HG02763 (cell line): ENCODE measurements around the gene DLG2.
"Not testable (repeated sequence)": the region's sequence is repeated elsewhere in the genome, so short reads cannot be mapped to it uniquely, and the experiment has no call there.

Experiments
- ATAC-seq: cut with Tn5 transposase; IDR thresholded peaks from one replicate; pipeline ENCODE4 v1.9.1; 2021; ENCODE audit warnings: mild to moderate bottlenecking, moderate library complexity; ENCODE audit not compliant: unreplicated experiment

DLG2 gene

GRCh38 chr11:85475660-85476517, 151.3 kb downstream of the DLG2 start:
- no peak for ATAC-seq

DNA sequence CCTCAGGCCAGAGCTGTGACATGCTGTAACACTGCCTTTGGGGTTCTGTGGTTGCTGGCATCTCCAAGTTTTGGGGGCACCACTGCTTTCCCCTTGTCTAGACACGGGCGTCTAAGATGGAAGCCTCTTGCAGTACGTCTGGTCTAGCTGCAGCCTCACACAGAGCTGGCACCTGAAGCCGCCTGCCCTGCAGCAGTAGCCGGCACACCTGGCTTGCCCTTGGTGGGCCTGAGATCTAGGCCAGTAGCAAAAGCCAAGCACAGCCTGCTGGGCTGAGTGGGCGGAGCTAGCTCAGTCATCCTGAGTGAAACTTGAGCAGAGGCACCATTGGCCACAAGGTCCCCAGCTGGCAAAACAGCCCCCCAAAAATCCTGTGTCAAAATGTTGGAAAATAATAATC, 154.2 kb downstream of the DLG2 start:
- ATAC-seq: no peak

DNA sequence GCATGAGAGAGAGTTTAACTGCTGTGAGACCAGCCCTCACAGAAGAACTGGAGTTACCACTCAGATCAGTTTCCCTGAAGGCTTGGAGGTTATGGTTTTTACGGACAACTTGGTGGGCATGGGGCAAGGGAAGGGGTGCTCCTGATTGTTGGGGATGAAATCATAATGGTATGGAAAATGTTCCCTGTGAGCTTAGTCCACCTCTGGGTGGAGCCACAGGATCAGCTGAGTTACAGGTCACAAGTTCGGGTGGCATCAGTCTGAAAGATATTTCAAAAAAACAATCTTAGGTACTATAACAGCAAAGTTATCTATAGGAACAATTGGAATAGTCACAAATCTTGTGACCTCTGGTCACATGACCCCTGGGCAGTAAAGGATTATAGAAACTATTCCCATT, 162.9 kb downstream of the DLG2 start:
- no peak for ATAC-seq

DNA sequence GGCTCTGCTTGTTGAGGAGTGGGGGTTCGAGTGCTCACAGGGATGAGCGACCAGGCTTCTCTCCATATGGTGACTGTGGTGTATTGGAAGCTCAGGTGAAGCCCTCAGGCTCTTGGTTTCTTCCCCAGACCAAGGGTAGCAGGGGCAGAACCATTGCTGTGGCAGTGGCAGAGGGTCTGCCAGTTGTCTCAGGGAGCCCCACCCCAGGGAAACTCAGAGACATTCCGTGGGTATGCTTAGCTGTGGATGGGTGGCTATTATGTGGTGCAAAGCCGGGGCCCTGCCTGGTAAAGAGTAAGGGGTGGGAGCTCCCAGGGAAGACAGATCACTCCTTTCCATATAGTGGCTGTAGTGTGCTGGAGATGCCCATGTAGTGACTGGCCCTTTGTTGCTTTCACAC, 167.8 kb downstream of the DLG2 start:
- ATAC-seq: no peak

DNA sequence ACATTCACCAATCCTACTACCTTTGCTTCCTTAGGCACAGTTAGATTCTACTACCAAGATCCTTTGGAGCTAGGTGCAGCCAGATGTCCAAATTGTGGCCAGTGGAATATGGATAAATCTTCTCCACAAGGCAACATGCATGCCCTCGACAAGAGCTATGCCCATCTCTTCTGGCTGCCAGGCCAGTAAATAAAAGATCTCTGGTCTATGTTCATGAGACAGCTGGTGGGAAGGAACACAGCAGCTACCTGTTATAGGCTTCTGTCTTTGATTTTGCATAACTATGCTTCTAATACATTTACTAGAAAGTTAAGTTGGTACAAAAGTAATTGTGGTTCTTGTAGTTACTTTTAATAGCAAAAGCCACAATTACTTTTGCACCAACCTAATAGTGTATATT, 182.7 kb downstream of the DLG2 start:
- ATAC-seq: no peak

GRCh38 chr11:85440273-85440672, 186.9 kb downstream of the DLG2 start:
- ATAC-seq: no peak

DNA sequence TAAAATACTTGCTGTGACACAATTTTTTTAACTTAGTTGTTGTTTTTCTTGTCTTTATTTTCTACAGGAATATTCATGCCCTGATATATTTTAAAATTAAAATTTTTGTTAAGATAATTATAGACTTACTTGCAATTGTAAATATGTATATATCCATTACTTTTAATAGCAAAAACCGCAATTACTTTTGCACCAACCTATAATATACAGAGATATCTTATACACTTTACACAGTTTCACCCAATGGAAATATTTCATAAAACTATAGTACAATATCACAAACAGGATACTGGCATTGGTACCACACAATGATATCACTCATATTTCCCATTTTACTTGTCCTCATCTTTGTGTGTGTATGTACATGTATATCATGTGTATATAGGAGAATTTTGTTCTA, 188.8 kb downstream of the DLG2 start:
- ATAC-seq: no peak

DNA sequence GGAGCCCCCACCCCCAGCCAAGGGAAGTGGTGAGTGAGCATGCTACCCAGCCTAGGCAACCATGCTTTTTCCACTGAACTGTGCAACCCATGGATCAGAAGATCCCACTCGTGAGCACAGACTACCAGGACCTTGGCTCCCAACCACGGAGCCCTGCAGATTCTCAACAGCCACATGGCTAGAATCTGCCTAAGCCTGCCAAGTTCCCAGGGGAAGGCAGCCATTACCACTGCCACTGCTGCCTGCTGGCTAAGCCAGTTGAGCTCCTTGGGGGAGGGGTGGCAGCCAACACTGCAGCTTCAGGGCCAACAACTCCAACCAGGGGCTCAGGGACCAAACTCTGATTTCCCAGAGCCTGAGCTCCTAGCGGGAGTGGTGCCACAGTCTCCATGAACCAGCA, 195.8 kb downstream of the DLG2 start:
- ATAC-seq: no peak

- ATAC-seq: no peak
Measured at GRCh38 chr11:85423794-85424193, 203.3 kb downstream of the DLG2 start.

DNA sequence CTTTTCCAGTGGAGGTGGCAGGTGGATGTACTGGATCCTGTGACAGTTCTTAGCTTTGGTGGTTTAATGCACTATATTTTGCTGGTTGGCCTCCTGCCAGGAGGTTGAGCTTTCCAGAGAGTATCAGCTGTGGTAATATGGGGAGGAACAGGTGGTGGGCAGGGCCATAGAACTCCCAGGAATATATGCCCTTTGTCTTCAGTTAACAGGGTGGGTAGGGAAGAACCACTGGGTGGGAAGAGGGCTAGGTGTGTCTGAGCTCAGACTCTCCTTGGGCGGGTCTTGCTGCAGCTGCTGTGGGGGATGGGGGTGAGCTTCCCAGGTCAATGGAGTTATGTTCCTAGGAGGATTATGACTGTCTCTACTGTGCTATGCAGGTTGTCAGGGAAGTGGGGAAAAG, 203.8 kb downstream of the DLG2 start:
- no peak for ATAC-seq

- no peak for ATAC-seq
Measured at GRCh38 chr11:85414175-85414574, 213.0 kb downstream of the DLG2 start.

- no peak for ATAC-seq
Measured at GRCh38 chr11:85407648-85408047, 219.5 kb downstream of the DLG2 start.

GRCh38 chr11:85406841-85407240, 220.3 kb downstream of the DLG2 start:
- ATAC-seq: no peak

- no peak for ATAC-seq
Measured at GRCh38 chr11:85406316-85406715, 220.8 kb downstream of the DLG2 start.

- not testable (repeated sequence) for ATAC-seq
Measured at GRCh38 chr11:85395515-85396055, 231.6 kb downstream of the DLG2 start.

- no peak for ATAC-seq
Measured at GRCh38 chr11:85394283-85394682, 232.9 kb downstream of the DLG2 start.

DNA sequence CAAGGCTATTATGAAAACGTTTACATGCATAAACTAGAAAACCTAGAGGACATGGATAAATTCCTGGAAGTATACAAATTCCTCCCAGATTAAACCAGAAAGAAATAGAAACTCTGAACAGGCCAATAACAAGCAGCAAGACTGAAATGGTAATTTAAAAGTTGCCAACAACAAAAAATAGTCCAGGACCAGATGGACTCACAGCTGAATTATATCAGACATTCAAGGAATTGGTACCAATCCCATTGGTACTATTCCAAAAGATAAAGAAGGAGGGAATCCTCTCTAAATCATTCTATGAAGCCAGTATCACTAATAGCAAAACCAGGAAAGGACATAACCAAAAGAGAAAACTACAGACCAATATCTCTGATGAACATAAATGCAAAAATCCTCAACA, 236.0 kb downstream of the DLG2 start:
- ATAC-seq: no peak

DNA sequence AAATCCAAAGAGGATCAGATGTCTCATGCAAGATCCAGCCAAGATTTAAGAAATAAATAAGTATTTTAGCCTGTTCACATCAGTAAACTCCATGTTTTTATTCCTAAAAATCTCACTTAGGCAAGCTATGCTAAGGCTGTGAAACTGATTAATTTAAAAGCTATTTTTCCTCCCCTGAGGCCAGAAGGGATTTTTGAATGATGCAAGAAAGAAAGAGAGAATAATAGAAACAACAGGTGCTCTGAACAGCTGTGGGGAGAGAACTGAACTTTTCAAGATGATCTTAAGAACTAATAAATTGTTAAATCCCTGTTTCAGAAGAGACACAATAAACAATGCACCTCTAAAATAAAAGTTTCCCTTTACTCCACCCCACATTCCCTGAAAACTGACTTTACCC, 241.6 kb downstream of the DLG2 start:
- ATAC-seq: no peak

DNA sequence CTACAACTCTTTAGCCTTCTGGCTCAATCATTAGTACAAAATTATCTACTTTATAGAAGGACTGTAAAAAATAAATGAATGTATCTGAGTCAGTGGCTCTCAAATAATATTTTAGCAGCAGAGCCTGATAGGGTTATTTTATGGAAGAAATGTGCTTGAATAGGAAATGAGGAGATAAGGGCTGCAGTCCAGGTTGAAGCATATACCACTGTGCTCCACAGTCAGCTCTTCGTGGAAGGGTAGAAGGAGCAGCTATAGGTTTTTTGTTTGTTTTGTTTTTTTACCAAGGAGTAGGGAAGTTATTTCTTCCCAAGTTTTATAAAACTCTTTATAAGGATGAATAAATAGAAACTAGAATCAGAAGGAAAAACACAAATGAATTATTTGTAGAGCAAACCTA, 242.0 kb downstream of the DLG2 start:
- ATAC-seq: no peak

DNA sequence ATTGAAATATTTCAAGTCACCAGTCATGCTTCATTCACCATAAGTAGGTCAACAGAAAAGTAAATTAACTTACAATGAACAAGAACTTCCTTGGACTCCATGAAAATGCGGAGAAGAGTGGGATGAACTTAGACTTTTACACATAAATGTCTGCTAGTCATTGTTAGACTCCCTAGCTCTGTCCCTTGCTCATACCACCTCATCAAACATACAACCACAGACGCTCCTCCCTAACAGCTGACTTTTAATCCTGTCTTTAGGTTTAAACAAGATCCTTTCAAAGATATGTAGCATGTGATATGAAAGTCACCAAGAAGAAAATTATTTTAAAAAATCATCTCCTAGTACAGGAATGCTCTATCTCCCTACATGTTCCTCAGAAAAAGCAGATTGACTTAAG, 248.1 kb downstream of the DLG2 start:
- ATAC-seq: no peak

DNA sequence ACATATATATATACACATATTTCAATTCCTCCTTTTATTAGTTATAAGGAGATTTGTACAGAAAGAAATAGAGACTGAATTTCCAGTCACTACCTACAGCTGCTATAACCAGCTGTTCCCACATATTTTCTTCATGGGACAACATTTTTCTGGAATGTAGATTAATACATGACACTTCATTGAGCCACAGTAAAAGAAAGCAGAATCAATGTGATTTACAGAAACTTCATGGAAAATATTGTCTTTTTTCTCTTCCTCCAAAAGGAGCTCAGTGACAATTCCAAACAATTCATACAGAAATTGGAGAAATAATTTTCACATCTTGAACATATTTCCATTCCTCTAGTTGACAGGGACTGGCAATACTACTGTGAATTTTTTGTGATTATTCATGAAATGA, 249.2 kb downstream of the DLG2 start:
- ATAC-seq: no peak

DNA sequence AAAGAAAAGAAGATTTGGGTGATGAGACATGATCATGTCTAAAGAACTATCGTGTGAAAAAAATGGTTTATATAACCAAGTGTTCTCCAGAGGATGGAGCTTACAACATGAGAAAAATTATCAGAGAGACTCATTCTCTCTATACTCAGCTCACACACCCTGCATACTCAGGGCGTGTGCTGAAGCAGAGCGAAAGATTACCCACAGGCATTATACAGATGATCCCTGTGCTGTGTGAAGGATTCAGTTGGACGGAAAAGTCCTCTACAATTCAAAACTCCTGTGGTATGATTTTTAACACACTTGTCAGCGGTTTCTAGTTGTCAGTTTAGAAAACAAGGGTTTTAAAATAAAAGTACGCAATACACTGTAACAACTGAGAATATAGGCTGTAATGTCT, 267.3 kb downstream of the DLG2 start:
- ATAC-seq: no peak

GRCh38 chr11:85355921-85356320, 271.2 kb downstream of the DLG2 start:
- ATAC-seq: no peak
